IMR-90 (cell line): ENCODE results near the gene NPB. TPM values are rescaled to one million over a fixed set of nuclear protein-coding genes. Genes with fewer than 3 reads are reported as not detected.

Experiments used
- ATAC-seq: fragments of 200-7000 bp; cut with Tn5 transposase; 2 replicates; pipeline ENCODE4 v1.9.1; 2020; ENCODE audit warnings: low read depth, mild to moderate bottlenecking, moderate library complexity
- BruUV-seq: library from RNA; stranded (reverse); fragments of 400-500 nt; replicated peaks from 2 replicates; lab custom pipeline; 2021; lab: Mats Ljungman, UMichigan
- CTCF ChIA-PET: fragments of 300-600 bp; formaldehyde crosslinking; extraction: SDS; loops from one replicate; lab custom pipeline; 2021; ENCODE audit warnings: antibody characterized with exemption; lab: Yijun Ruan, JAX
- POLR2A ChIA-PET: fragments of 300-600 bp; sonication (Branson Sonifier 250); formaldehyde crosslinking; loops from one replicate; lab custom pipeline; 2022; ENCODE audit warnings: antibody characterized with exemption; ENCODE audit not compliant: unreplicated experiment; lab: Charles Lee
- DNase-seq: peaks from one replicate; pipeline ENCODE4 v3.0.0; 2013
- H2AFZ ChIP-seq: replicated peaks from 2 replicates; pipeline ENCODE3; 2013; ENCODE audit warnings: low read length, mild to moderate bottlenecking; ENCODE audit not compliant: poor library complexity
- H2AK5ac ChIP-seq: 2 replicates; pipeline ENCODE4 v1.6.1; 2013; ENCODE audit warnings: low read depth, low read length, inconsistent platforms
- H2AK9ac ChIP-seq: replicated peaks from 2 replicates; pipeline ENCODE3; 2013; ENCODE audit warnings: mild to moderate bottlenecking, low read depth, low read length, moderate library complexity; ENCODE audit not compliant: poor library complexity
- H2BK120ac ChIP-seq: 2 replicates; pipeline ENCODE4 v1.6.1; 2013; ENCODE audit warnings: low read depth, low read length, inconsistent platforms
- H2BK15ac ChIP-seq: 3 replicates; pipeline ENCODE4 v1.6.1; 2013; ENCODE audit warnings: low read depth, low read length, inconsistent platforms
- H2BK20ac ChIP-seq: 2 replicates; pipeline ENCODE4 v1.6.1; 2013; ENCODE audit warnings: low read depth, mild to moderate bottlenecking, inconsistent platforms, low read length, moderate library complexity
- H2BK5ac ChIP-seq: 2 replicates; pipeline ENCODE4 v1.6.1; 2013; ENCODE audit warnings: mild to moderate bottlenecking, low read depth, low read length, inconsistent platforms; ENCODE audit not compliant: poor library complexity, severe bottlenecking
- H3K14ac ChIP-seq: replicated peaks from 2 replicates; pipeline ENCODE4 v1.6.1; 2013; ENCODE audit warnings: low read depth, low read length, inconsistent platforms
- H3K18ac ChIP-seq: 2 replicates; pipeline ENCODE4 v1.6.1; 2013; ENCODE audit warnings: low read depth, low read length, control low read depth
- H3K23ac ChIP-seq: 2 replicates; pipeline ENCODE4 v1.6.1; 2013; ENCODE audit warnings: low read depth, low read length, inconsistent platforms
- H3K27ac ChIP-seq: 2 replicates; pipeline ENCODE4 v1.5.1; 2013; ENCODE audit warnings: mild to moderate bottlenecking, control low read depth, low read length; ENCODE audit not compliant: insufficient read depth
- H3K27me3 ChIP-seq: 2 replicates; pipeline ENCODE4 v1.6.1; 2013; ENCODE audit warnings: low read length; ENCODE audit not compliant: control insufficient read depth, insufficient read depth
- H3K36me3 ChIP-seq: 2 replicates; pipeline ENCODE4 v1.6.1; 2013; ENCODE audit warnings: low read length, mixed read lengths; ENCODE audit not compliant: control insufficient read depth, insufficient read depth
- H3K4ac ChIP-seq: 2 replicates; pipeline ENCODE4 v1.6.1; 2013; ENCODE audit warnings: low read depth, low read length, inconsistent platforms
- H3K4me1 ChIP-seq: 2 replicates; pipeline ENCODE4 v1.6.1; 2013; ENCODE audit warnings: low read length, mixed read lengths; ENCODE audit not compliant: control insufficient read depth, insufficient read depth
- H3K4me2 ChIP-seq: 2 replicates; pipeline ENCODE4 v1.6.1; 2013; ENCODE audit warnings: low read depth, mild to moderate bottlenecking, control low read depth, low read length, moderate library complexity
- H3K4me3 ChIP-seq: 2 replicates; pipeline ENCODE4 v1.5.1; 2013; ENCODE audit warnings: low read depth, mild to moderate bottlenecking, control low read depth, low read length, moderate library complexity; ENCODE audit not compliant: insufficient read depth
- H3K56ac ChIP-seq: 2 replicates; pipeline ENCODE4 v1.6.1; 2013; ENCODE audit warnings: low read length, inconsistent platforms; ENCODE audit not compliant: insufficient read depth; ENCODE audit errors: extremely low read depth
- H3K79me1 ChIP-seq, 2 experiments: 2 replicates each; pipeline ENCODE4 v1.6.1; 2013; ENCODE audit warnings: low read length in 2 of 2, inconsistent platforms in 1 of 2, low read depth in 1 of 2
- H3K9ac ChIP-seq: 2 replicates; pipeline ENCODE4 v1.6.1; 2013; ENCODE audit warnings: low read depth, low read length, control low read depth
- H3K9me1 ChIP-seq: 2 replicates; pipeline ENCODE4 v1.6.1; 2013; ENCODE audit warnings: low read length, inconsistent platforms; ENCODE audit not compliant: insufficient read depth
- H3K9me3 ChIP-seq: 2 replicates; pipeline ENCODE4 v1.6.1; 2013; ENCODE audit warnings: low read length; ENCODE audit not compliant: control insufficient read depth, insufficient read depth
- H4K20me1 ChIP-seq: 2 replicates; pipeline ENCODE4 v1.6.1; 2013; ENCODE audit warnings: low read length, inconsistent platforms; ENCODE audit not compliant: insufficient read depth
- H4K5ac ChIP-seq: 2 replicates; pipeline ENCODE4 v1.6.1; 2013; ENCODE audit warnings: mild to moderate bottlenecking, low read depth, low read length, control low read depth
- H4K8ac ChIP-seq, 2 experiments: 2 replicates each; pipeline ENCODE4 v1.6.1; 2013; ENCODE audit warnings: low read depth in 2 of 2, low read length in 2 of 2, control low read depth in 1 of 2, inconsistent platforms in 1 of 2
- H4K91ac ChIP-seq: 2 replicates; pipeline ENCODE4 v1.6.1; 2013; ENCODE audit warnings: low read depth, low read length, inconsistent platforms; ENCODE audit not compliant: insufficient read depth
- CEBPB ChIP-seq: IDR thresholded peaks from 2 replicates; pipeline ENCODE4 v1.6.1; 2012; ENCODE audit warnings: low read depth, low read length, improper control_type of control experiment
- FOS ChIP-seq: fragments of 150-350 bp; IDR thresholded peaks from 2 replicates; pipeline ENCODE4 v1.6.1; 2016; ENCODE audit warnings: low read depth, low read length
- MAZ ChIP-seq: IDR thresholded peaks from 2 replicates; pipeline ENCODE4 v1.6.1; 2012; ENCODE audit warnings: low read depth, mild to moderate bottlenecking, low read length, improper control_type of control experiment, moderate library complexity, borderline replicate concordance
- MXI1 ChIP-seq: IDR thresholded peaks from 2 replicates; pipeline ENCODE4 v1.6.1; 2012; ENCODE audit warnings: low read depth, mild to moderate bottlenecking, low read length, moderate library complexity, borderline replicate concordance
- RAD21 ChIP-seq: IDR thresholded peaks from 2 replicates; pipeline ENCODE4 v1.6.1; 2012; ENCODE audit warnings: low read length, improper control_type of control experiment
- RCOR1 ChIP-seq: IDR thresholded peaks from 2 replicates; pipeline ENCODE4 v1.6.1; 2012; ENCODE audit warnings: mild to moderate bottlenecking, low read length, improper control_type of control experiment; ENCODE audit not compliant: insufficient replicate concordance
- SMC3 ChIP-seq: fragments of 150-350 bp; IDR thresholded peaks from 2 replicates; pipeline ENCODE4 v1.6.1; 2016; ENCODE audit warnings: low read depth, mild to moderate bottlenecking, antibody characterized with exemption, low read length, moderate library complexity
- WGBS, 2 experiments: methylation state at CpG; one replicate each; pipeline versions ENCODE4 v1.1.5 to v1.1.7; 2013; ENCODE audit warnings: missing lambda C conversion rate in 2 of 2; ENCODE audit not compliant: insufficient read length in 1 of 2; ENCODE audit errors: extremely low coverage in 2 of 2; 5-methylcytosine and 5-hydroxymethylcytosine counted together
- dilution Hi-C: fragments of 300-500 bp; cut with HindIII; formaldehyde crosslinking; loops from one replicate; pipeline ENCODE4 v1.14.3; 2018; ENCODE audit warnings: low sequenced_read_pairs; ENCODE audit not compliant: unreplicated experiment
- in situ Hi-C: fragments of 300-500 bp; cut with MboI; formaldehyde crosslinking; loops from 3 replicates; pipeline ENCODE4 v1.14.3; 2019; ENCODE audit warnings: low sequenced_read_pairs, inconsistent platforms, mixed read lengths
- intact Hi-C: fragments of 100-400 bp; cut with micrococcal nuclease; formaldehyde crosslinking; loops from 2 replicates; pipeline ENCODE4 v1.10.0; 2022
- polyA plus RNA-seq, 3 experiments: library from polyadenylated mRNA; depleted of rRNA; stranded (reverse); fragments of >200 nt; gene quantifications; 2 replicates each; pipeline ENCODE4 v1.2.3, GENCODE V29; 2012; ENCODE audit warnings: low replicate concordance in 1 of 3
- total RNA-seq: library from RNA; depleted of rRNA; stranded (reverse); fragments of >200 nt; gene quantifications from 2 replicates; pipeline ENCODE4 v1.2.3, GENCODE V29; 2012
- TF ChIP-seq, protein P1 (sequence below): fragments of 150-350 bp; IDR thresholded peaks from 2 replicates; pipeline ENCODE4 v1.6.1; 2017; ENCODE audit warnings: mild to moderate bottlenecking, antibody characterized with exemption, low read length, low read depth
- TF ChIP-seq, protein P2 (sequence below): fragments of 150-350 bp; IDR thresholded peaks from 2 replicates; pipeline ENCODE4 v1.6.1; 2016; ENCODE audit warnings: low read depth, mild to moderate bottlenecking, low read length, moderate library complexity, borderline replicate concordance

The NPB gene
- total and polyA plus RNA-seq, 2 of the 4 experiments (the other 2 are of a cell fraction): 0.51 TPM; not detected in 1

DNA sequence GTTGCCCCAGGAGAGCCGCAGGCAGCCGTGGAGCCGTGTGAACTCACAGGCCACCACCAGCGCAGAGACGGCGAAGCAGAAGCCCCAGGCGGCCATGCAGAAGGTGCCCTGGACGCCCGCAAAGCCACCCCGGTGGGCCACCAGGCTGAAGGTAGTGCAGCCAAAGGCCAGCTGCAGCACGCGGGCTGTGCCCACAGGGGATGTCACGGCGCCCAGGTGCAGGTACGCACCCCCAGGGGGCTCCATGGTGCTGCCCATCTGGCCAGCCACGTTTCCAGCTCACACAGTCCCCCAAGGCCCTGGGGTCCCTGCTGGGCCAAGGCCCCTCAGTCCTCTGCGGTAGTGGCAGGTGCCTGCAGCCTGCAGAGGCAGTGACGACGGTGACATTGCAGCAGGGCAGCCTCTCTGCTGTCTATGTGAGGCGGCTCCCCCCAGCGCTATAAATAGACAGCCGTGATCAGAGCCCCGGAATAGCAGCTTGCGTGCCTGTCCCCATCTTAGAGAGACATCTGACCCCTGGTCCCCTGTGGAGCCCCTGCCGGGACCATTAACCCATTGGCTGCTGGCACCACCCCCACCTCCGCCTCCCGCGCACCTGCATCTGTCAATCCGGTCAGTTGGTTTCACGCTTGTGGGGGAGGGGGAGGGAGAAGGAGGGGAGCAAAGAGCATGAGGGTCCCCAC lies 39.6 kb downstream of the NPB start:
- Histone ChIP-seq H4K8ac (no peak overlapping the region), H3K14ac (no peak overlapping the region), H2AFZ (peak overlapping the region; percentile 3), H3K27me3 (peaks cover 25% of the 10 kb centered on the region), H3K9me3 (no peaks in the 10 kb centered on the region), H3K4me3 (no peak overlapping the region), H3K9me1 (no peaks in the 10 kb centered on the region), H2AK9ac (no peak overlapping the region), H4K5ac (no peak overlapping the region), H3K36me3 (no peaks in the 10 kb centered on the region), H3K18ac (no peak overlapping the region), H3K27ac (no peak overlapping the region), H3K79me1 (peaks cover 2 to 4% of the 10 kb centered on the region in 2 experiments; a peak in 3 of 4 replicates), H3K4ac (no peak overlapping the region), H2BK20ac (no peak overlapping the region), H3K9ac (no peak overlapping the region), H2BK5ac (no peak overlapping the region), H4K91ac (no peak overlapping the region), H3K4me2 (no peak overlapping the region), H4K20me1 (no peaks in the 10 kb centered on the region; the same call in 1 of the 2 replicates), H2AK5ac (no peak overlapping the region), H3K4me1 (no peaks in the 10 kb centered on the region), H2BK15ac (no peak overlapping the region), H3K23ac (no peak overlapping the region), H3K56ac (no peak overlapping the region), H2BK120ac (no peak overlapping the region)
- in situ Hi-C loops: no loop called here
- POLR2A ChIA-PET: no interaction called here
- DNase-seq (no peak), ATAC-seq (no peak)
- 49% methylated on average over 23 of the region's 30 CpGs; no CpG with 5 or more reads in 1 of the 2 experiments for WGBS, 2 experiments
- intact Hi-C loops: no loop called here
- BruUV-seq: no TSS peak
- TF ChIP-seq FOS (no peak), RAD21 (no peak), MAZ (no peak), CEBPB (no peak), MXI1 (no peak), RCOR1 (no peak), SMC3 (no peak)
- TF ChIP-seq, protein P1, sequence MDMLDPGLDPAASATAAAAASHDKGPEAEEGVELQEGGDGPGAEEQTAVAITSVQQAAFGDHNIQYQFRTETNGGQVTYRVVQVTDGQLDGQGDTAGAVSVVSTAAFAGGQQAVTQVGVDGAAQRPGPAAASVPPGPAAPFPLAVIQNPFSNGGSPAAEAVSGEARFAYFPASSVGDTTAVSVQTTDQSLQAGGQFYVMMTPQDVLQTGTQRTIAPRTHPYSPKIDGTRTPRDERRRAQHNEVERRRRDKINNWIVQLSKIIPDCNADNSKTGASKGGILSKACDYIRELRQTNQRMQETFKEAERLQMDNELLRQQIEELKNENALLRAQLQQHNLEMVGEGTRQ: no peak
- TF ChIP-seq, protein P2, sequence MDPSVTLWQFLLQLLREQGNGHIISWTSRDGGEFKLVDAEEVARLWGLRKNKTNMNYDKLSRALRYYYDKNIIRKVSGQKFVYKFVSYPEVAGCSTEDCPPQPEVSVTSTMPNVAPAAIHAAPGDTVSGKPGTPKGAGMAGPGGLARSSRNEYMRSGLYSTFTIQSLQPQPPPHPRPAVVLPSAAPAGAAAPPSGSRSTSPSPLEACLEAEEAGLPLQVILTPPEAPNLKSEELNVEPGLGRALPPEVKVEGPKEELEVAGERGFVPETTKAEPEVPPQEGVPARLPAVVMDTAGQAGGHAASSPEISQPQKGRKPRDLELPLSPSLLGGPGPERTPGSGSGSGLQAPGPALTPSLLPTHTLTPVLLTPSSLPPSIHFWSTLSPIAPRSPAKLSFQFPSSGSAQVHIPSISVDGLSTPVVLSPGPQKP: no peak
- CTCF ChIA-PET: no interaction called here
- dilution Hi-C loops: no loop called here
